Neuronal stem cell (in vitro differentiated cells): ENCODE data around the gene LRP1.
A peak's percentile ranks its signal among the peaks of the same experiment; 100 is the strongest.

Experiments
- DNase-seq: peaks from one replicate; pipeline ENCODE4 v3.0.0-alpha.2; 2013; ENCODE audit warnings: low spot score
- H2AFZ ChIP-seq: one replicate; pipeline ENCODE4 v1.6.1; 2013; ENCODE audit warnings: mild to moderate bottlenecking, low read length, inconsistent platforms
- H2AK5ac ChIP-seq: 2 replicates; pipeline ENCODE4 v1.6.1; 2013; ENCODE audit warnings: low read depth, mild to moderate bottlenecking, inconsistent platforms, low read length, moderate library complexity, mixed read lengths
- H2BK120ac ChIP-seq: 2 replicates; pipeline ENCODE4 v1.6.1; 2013; ENCODE audit warnings: low read depth, mild to moderate bottlenecking, inconsistent platforms, low read length, moderate library complexity, mixed read lengths
- H2BK12ac ChIP-seq: one replicate; pipeline ENCODE4 v1.6.1; 2013; ENCODE audit warnings: low read length, inconsistent platforms
- H2BK15ac ChIP-seq: 2 replicates; pipeline ENCODE4 v1.6.1; 2013; ENCODE audit warnings: mild to moderate bottlenecking, low read length, inconsistent platforms, mixed read lengths
- H2BK5ac ChIP-seq: one replicate; pipeline ENCODE4 v1.6.1; 2013; ENCODE audit warnings: inconsistent platforms, mild to moderate bottlenecking, low read length, moderate library complexity
- H3K14ac ChIP-seq: one replicate; pipeline ENCODE4 v1.6.1; 2013; ENCODE audit warnings: low read length, inconsistent platforms
- H3K18ac ChIP-seq: 2 replicates; pipeline ENCODE4 v1.6.1; 2013; ENCODE audit warnings: low read length, inconsistent platforms
- H3K23ac ChIP-seq: 2 replicates; pipeline ENCODE4 v1.6.1; 2013; ENCODE audit warnings: low read depth, mild to moderate bottlenecking, mixed read lengths, low read length, inconsistent platforms; ENCODE audit not compliant: poor library complexity
- H3K27ac ChIP-seq: replicated peaks from 3 replicates; pipeline ENCODE4 v1.5.1; 2013; ENCODE audit warnings: low read length, inconsistent platforms
- H3K27me3 ChIP-seq, 3 experiments: 2 replicates each; pipeline ENCODE4 v1.6.1; 2013; ENCODE audit warnings: low read length in 3 of 3, mild to moderate bottlenecking in 2 of 3, inconsistent platforms in 1 of 3, low read depth in 1 of 3, mixed read lengths in 1 of 3, moderate library complexity in 1 of 3; ENCODE audit not compliant: control insufficient read depth in 3 of 3, insufficient read depth in 3 of 3
- H3K36me3 ChIP-seq, 2 donors: replicated peaks in 1 of 2; 2 replicates each; pipeline ENCODE4 v1.6.1; 2013; ENCODE audit warnings: low read length in 2 of 2; ENCODE audit not compliant: control insufficient read depth in 2 of 2, insufficient read depth in 2 of 2
- H3K4ac ChIP-seq: 2 replicates; pipeline ENCODE4 v1.6.1; 2013; ENCODE audit warnings: inconsistent platforms, mild to moderate bottlenecking, low read length, moderate library complexity
- H3K4me1 ChIP-seq, 2 donors: 1 replicate in 1 of 2; 2 replicates in 1 of 2; pipeline ENCODE4 v1.6.1; 2013; ENCODE audit warnings: low read length in 2 of 2, low read depth in 1 of 2; ENCODE audit not compliant: control insufficient read depth in 2 of 2, insufficient read depth in 1 of 2
- H3K4me2 ChIP-seq: one replicate; pipeline ENCODE4 v1.6.1; 2013; ENCODE audit warnings: mild to moderate bottlenecking, low read length, inconsistent platforms; ENCODE audit not compliant: insufficient read depth, poor library complexity, severe bottlenecking
- H3K4me3 ChIP-seq, 2 donors: 2 replicates each; pipeline ENCODE4 v1.5.1; 2013; ENCODE audit warnings: low read length in 2 of 2, mild to moderate bottlenecking in 2 of 2, inconsistent platforms in 1 of 2, moderate library complexity in 1 of 2
- H3K79me1 ChIP-seq: one replicate; pipeline ENCODE4 v1.6.1; 2013; ENCODE audit warnings: low read depth, mild to moderate bottlenecking, inconsistent platforms, low read length, moderate library complexity
- H3K9ac ChIP-seq: one replicate; pipeline ENCODE4 v1.6.1; 2013; ENCODE audit warnings: mild to moderate bottlenecking, low read depth, low read length, inconsistent platforms; ENCODE audit not compliant: poor library complexity
- H3K9me3 ChIP-seq, 2 donors: replicated peaks in 1 of 2; 2 replicates each; pipeline versions ENCODE3 to v1.6.1; 2013; ENCODE audit warnings: low read length in 2 of 2, mild to moderate bottlenecking in 2 of 2, inconsistent platforms in 1 of 2, low read depth in 1 of 2, mixed read lengths in 1 of 2, moderate library complexity in 1 of 2; ENCODE audit not compliant: control insufficient read depth in 2 of 2, insufficient read depth in 1 of 2
- H4K8ac ChIP-seq: one replicate; pipeline ENCODE4 v1.6.1; 2013; ENCODE audit warnings: low read depth, mild to moderate bottlenecking, inconsistent platforms, low read length, moderate library complexity
- H4K91ac ChIP-seq: one replicate; pipeline ENCODE4 v1.6.1; 2013; ENCODE audit warnings: low read length, low read depth, mild to moderate bottlenecking, inconsistent platforms; ENCODE audit not compliant: poor library complexity
- WGBS, 2 donors: extraction: QIAGEN DNeasy Blood & Tissue Kit; methylation state at CpG; one replicate each; pipeline ENCODE4 v1.1.7; 2013; ENCODE audit warnings: missing lambda C conversion rate in 2 of 2, mixed read lengths in 1 of 2; ENCODE audit not compliant: insufficient read length in 2 of 2, insufficient replicate concordance in 1 of 2; ENCODE audit errors: extremely low coverage in 2 of 2; 5-methylcytosine and 5-hydroxymethylcytosine counted together

Gene LRP1

GRCh38 chr12:57216921-57217879, 88.9 kb downstream of the LRP1 start:
- Histone ChIP-seq H3K9ac (peak overlapping the region; percentile 81), H4K8ac (no peak overlapping the region), H2BK12ac (peak overlapping the region; percentile 4), H3K4me1 (peaks cover 32 to 37% of the 10 kb centered on the region in 2 donors), H3K4me2 (peak overlapping the region; percentile 92), H3K9me3 (no peaks in the 10 kb centered on the region), H2BK120ac (no peak overlapping the region), H3K36me3 (peaks cover 3 to 14% of the 10 kb centered on the region in 2 donors), H3K4ac (no peak overlapping the region), H3K27ac (no peak overlapping the region), H3K79me1 (no peaks in the 10 kb centered on the region), H2BK5ac (no peak overlapping the region), H2BK15ac (peak overlapping the region; percentile 33), H3K23ac (peak overlapping the region; percentile 98), H2AFZ (peak overlapping the region; percentile 83), H3K18ac (peak overlapping the region; percentile 71), H2AK5ac (peak overlapping the region; percentile 60), H3K4me3 (peak overlapping the region; percentile 29 to 65), H3K27me3 (peaks cover 50 to 85% (median 74%) of the 10 kb centered on the region in 3 experiments), H4K91ac (no peak overlapping the region), H3K14ac (peak overlapping the region; percentile 44)
- no peak for DNase-seq
- WGBS, 2 donors: no CpG with 5 or more reads among the region's 63 CpGs

DNA sequence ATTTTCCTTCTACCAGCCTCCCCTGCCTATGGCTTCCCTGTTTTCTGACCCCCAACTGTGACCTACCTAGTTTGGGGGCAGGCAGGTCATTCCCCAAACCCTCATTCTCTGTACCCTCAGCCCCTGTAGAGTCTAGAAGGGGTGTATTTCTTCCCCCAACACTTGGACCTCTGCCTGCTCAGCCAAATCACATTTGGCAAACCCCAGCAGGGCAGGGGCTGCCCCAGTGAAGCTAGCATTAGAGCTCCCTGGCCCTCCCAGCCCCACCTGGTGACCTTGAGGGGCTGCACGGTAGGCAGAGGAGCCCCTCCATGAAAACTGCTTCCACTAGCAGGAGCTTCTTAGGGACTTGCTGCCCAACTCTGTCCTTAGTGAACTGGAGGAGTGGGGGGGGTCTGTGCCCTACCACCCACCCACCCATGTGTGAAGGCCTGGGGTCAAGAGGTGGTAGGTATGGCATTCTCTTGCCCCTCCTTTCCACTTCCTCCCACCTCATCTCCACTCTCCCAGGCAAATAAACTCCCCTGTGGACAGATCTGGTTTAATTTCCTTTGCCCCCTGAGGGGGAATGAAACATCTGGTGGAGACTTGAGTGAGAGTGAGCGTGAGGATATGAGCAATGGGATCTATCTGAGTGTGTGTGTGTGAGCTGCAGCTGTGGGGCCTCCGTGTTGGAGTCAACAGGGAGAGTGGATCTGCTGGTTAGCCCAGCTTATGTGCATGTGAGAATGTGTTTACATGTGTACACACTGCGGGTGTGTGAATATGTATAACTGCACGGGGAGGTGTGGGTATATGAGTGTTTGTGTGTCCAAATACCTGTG, 90.0 kb downstream of the LRP1 start:
- Histone ChIP-seq H3K79me1 (no peaks in the 10 kb centered on the region), H3K18ac (no peak overlapping the region), H3K4me1 (peaks cover 32 to 37% of the 10 kb centered on the region in 2 donors), H3K9me3 (peaks cover 0 to under 1% of the 10 kb centered on the region in 2 donors), H2AK5ac (no peak overlapping the region), H3K27ac (no peak overlapping the region), H3K4me3 (peak overlapping the region in 1 of 2 donors; percentile 23), H3K36me3 (peaks cover 0 to 5% of the 10 kb centered on the region in 2 donors), H2AFZ (no peak overlapping the region), H3K23ac (peak overlapping the region; percentile 4), H3K27me3 (peaks cover 50 to 96% (median 85%) of the 10 kb centered on the region in 3 experiments), H2BK15ac (no peak overlapping the region), H4K8ac (no peak overlapping the region), H3K9ac (no peak overlapping the region), H3K4ac (no peak overlapping the region), H3K14ac (no peak overlapping the region), H3K4me2 (no peak overlapping the region), H2BK5ac (no peak overlapping the region), H4K91ac (no peak overlapping the region), H2BK12ac (no peak overlapping the region), H2BK120ac (no peak overlapping the region)
- DNase-seq: no peak
- no CpG with 5 or more reads among the region's 5 CpGs for WGBS, 2 donors

DNA sequence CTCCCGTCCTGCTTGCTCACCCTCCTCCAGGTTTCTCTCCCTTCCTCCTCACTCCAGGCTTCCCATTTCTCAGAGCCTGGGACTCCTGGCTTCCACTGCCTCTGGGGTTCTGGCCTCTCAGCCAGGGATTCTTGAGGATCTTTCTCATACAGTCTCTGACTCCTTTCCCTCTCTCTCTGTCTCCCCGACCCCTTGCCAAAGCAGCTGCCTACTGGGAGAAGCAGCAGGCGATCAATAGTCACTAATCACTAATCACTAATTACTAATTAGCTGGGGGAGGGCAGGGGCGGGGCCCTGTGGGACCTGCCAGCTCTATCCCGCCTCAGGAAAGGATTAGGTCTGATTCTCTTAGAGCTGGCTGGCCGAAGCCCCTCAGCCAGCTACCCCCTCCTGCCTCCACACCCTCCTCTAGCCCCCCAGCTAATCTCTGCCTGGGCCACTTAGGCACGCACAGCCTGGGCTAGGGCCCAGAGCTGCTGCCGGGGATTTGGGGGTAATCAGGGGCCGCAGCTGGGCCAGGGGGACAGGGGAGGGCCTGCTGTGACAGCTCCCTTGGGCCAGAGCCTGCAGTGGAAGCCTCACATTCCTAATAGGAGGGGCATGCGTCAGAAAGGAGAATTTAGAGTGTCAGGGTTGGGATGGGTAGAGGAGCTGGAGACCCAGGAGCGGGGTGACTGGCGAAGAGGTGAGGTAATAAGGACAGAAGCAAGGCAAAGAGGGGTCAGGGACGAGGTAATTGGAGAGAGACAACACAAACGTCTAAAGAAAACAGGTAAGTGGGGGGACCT, 91.1 kb downstream of the LRP1 start:
- no peak overlapping the region for H3K27ac ChIP-seq
- peaks cover 0 to 2% of the 10 kb centered on the region in 2 donors for H3K9me3 ChIP-seq
- H3K79me1 ChIP-seq: no peaks in the 10 kb centered on the region
- no CpG with 5 or more reads among the region's 14 CpGs for WGBS, 2 donors
- H3K23ac ChIP-seq: no peak overlapping the region
- peaks cover 28 to 31% of the 10 kb centered on the region in 2 donors for H3K4me1 ChIP-seq
- H2BK15ac ChIP-seq: no peak overlapping the region
- H2AK5ac ChIP-seq: peak overlapping the region; percentile 48
- H2BK120ac ChIP-seq: no peak overlapping the region
- H2AFZ ChIP-seq: no peak overlapping the region
- no peak overlapping the region for H4K91ac ChIP-seq
- peak overlapping the region; percentile 35 for H3K18ac ChIP-seq
- no peak overlapping the region for H3K4ac ChIP-seq
- no peak overlapping the region for H2BK12ac ChIP-seq
- peaks cover 54 to 99% (median 96%) of the 10 kb centered on the region in 3 experiments for H3K27me3 ChIP-seq
- H4K8ac ChIP-seq: no peak overlapping the region
- H3K9ac ChIP-seq: peak overlapping the region; percentile 93
- no peaks in the 10 kb centered on the region for H3K36me3 ChIP-seq
- H3K14ac ChIP-seq: no peak overlapping the region
- peak overlapping the region; percentile 36 for H3K4me2 ChIP-seq
- no peak overlapping the region for H2BK5ac ChIP-seq
- no peak for DNase-seq
- no peak overlapping the region for H3K4me3 ChIP-seq
